ENCODE data around the gene TMEM171. TPM values are rescaled to one million over a fixed set of nuclear protein-coding genes. Genes with fewer than 3 reads are reported as not detected.

TMEM171 gene
- polyA plus RNA-seq, 1 donor (not counting 4 experiments of a cell fraction or from before 2014, with no cell fraction given): 8.7 TPM

GRCh38 chr5:73170522-73170921 is 50.1 kb downstream of the TMEM171 start:
- Histone ChIP-seq H3K4me3 (ENCODE audit: control insufficient read depth in 2 of 3, extremely low read depth in 1 of 3, insufficient read depth in 2 of 3, low read depth in 1 of 3, low read length in 3 of 3) (no peak overlapping the region), H3K9me1 (ENCODE audit: control insufficient read depth, extremely low read depth, insufficient read depth, low read length) (no peaks in the 10 kb centered on the region), H3K9me3 (ENCODE audit: control insufficient read depth, low read depth, low read length) (no peaks in the 10 kb centered on the region), H3K27ac (ENCODE audit: control insufficient read depth, insufficient read depth, low read length) (no peak overlapping the region), H3K4me1 (ENCODE audit: control insufficient read depth, extremely low read depth, insufficient read depth, low read length) (no peaks in the 10 kb centered on the region), H3K4me2 (ENCODE audit: control insufficient read depth, extremely low read depth, insufficient read depth, low read depth, low read length) (no peak overlapping the region), H3K36me3 (ENCODE audit: control insufficient read depth in 2 of 2, extremely low read depth in 1 of 2, insufficient read depth in 2 of 2, low read length in 2 of 2) (no peaks in the 10 kb centered on the region), H3K27me3 (ENCODE audit: control insufficient read depth, extremely low read depth, insufficient read depth, low read length) (peaks cover 20% of the 10 kb centered on the region), H2AFZ (ENCODE audit: control insufficient read depth, low read length) (no peak overlapping the region), H3K9ac (ENCODE audit: control insufficient read depth, extremely low read depth, insufficient read depth, low read length) (no peak overlapping the region), H4K20me1 (ENCODE audit: control insufficient read depth, extremely low read depth, insufficient read depth, low read length) (no peaks in the 10 kb centered on the region), H3K79me2 (ENCODE audit: control insufficient read depth, insufficient read depth, low read length) (no peaks in the 10 kb centered on the region)
- dilution Hi-C loops (cut with MboI; ENCODE audit: extremely low pct_ligation_motif_present, low sequenced_read_pairs): no loop called here
- peak; percentile 51 for FAIRE-seq
- TF ChIP-seq, protein P1, sequence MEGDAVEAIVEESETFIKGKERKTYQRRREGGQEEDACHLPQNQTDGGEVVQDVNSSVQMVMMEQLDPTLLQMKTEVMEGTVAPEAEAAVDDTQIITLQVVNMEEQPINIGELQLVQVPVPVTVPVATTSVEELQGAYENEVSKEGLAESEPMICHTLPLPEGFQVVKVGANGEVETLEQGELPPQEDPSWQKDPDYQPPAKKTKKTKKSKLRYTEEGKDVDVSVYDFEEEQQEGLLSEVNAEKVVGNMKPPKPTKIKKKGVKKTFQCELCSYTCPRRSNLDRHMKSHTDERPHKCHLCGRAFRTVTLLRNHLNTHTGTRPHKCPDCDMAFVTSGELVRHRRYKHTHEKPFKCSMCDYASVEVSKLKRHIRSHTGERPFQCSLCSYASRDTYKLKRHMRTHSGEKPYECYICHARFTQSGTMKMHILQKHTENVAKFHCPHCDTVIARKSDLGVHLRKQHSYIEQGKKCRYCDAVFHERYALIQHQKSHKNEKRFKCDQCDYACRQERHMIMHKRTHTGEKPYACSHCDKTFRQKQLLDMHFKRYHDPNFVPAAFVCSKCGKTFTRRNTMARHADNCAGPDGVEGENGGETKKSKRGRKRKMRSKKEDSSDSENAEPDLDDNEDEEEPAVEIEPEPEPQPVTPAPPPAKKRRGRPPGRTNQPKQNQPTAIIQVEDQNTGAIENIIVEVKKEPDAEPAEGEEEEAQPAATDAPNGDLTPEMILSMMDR (optimal IDR thresholded peaks at IDR 0.05 in 1 of 3, IDR thresholded peaks at IDR 0.05 in 1 of 3, conservative IDR thresholded peaks at IDR 0.05 in 1 of 3; ENCODE audit: extremely low read depth in 1 of 3, insufficient read depth in 2 of 3, low read length in 3 of 3): peak; percentile 57 to 75 (median 58)
- TF ChIP-seq EZH2 (IDR thresholded peaks at IDR 0.05; ENCODE audit: low read length): no peak
- peak; percentile 11 for DNase-seq (ENCODE audit: low read depth, low spot score)

- no peaks in the 10 kb centered on the region for H4K20me1 ChIP-seq (ENCODE audit: control insufficient read depth, extremely low read depth, insufficient read depth, low read length)
- peaks cover 20% of the 10 kb centered on the region for H3K27me3 ChIP-seq (ENCODE audit: control insufficient read depth, extremely low read depth, insufficient read depth, low read length)
- no peak overlapping the region for H3K4me3 ChIP-seq (ENCODE audit: control insufficient read depth in 2 of 3, extremely low read depth in 1 of 3, insufficient read depth in 2 of 3, low read depth in 1 of 3, low read length in 3 of 3)
- H3K9me1 ChIP-seq (ENCODE audit: control insufficient read depth, extremely low read depth, insufficient read depth, low read length): no peaks in the 10 kb centered on the region
- no peaks in the 10 kb centered on the region for H3K9me3 ChIP-seq (ENCODE audit: control insufficient read depth, low read depth, low read length)
- H3K9ac ChIP-seq (ENCODE audit: control insufficient read depth, extremely low read depth, insufficient read depth, low read length): no peak overlapping the region
- DNase-seq (ENCODE audit: low read depth, low spot score) (no peak), FAIRE-seq (peak; percentile 9)
- H3K4me2 ChIP-seq (ENCODE audit: control insufficient read depth, extremely low read depth, insufficient read depth, low read depth, low read length): no peak overlapping the region
- TF ChIP-seq, protein P1 (optimal IDR thresholded peaks at IDR 0.05 in 1 of 3, IDR thresholded peaks at IDR 0.05 in 1 of 3, conservative IDR thresholded peaks at IDR 0.05 in 1 of 3; ENCODE audit: extremely low read depth in 1 of 3, insufficient read depth in 2 of 3, low read length in 3 of 3): no peak
- TF ChIP-seq EZH2 (IDR thresholded peaks at IDR 0.05; ENCODE audit: low read length): no peak
- H3K27ac ChIP-seq (ENCODE audit: control insufficient read depth, insufficient read depth, low read length): no peak overlapping the region
- H2AFZ ChIP-seq (ENCODE audit: control insufficient read depth, low read length): no peak overlapping the region
- dilution Hi-C loops (cut with MboI; ENCODE audit: extremely low pct_ligation_motif_present, low sequenced_read_pairs): no loop called here
- no peaks in the 10 kb centered on the region for H3K4me1 ChIP-seq (ENCODE audit: control insufficient read depth, extremely low read depth, insufficient read depth, low read length)
- no peaks in the 10 kb centered on the region for H3K79me2 ChIP-seq (ENCODE audit: control insufficient read depth, insufficient read depth, low read length)
- no peaks in the 10 kb centered on the region for H3K36me3 ChIP-seq (ENCODE audit: control insufficient read depth in 2 of 2, extremely low read depth in 1 of 2, insufficient read depth in 2 of 2, low read length in 2 of 2)
Measured at GRCh38 chr5:73171495-73171894, 51.1 kb downstream of the TMEM171 start.

All from keratinocyte (primary cell).